ENCODE results near the gene NANOG.
"Not testable (repeated sequence)": the region's sequence is repeated elsewhere in the genome, so short reads cannot be mapped to it uniquely, and the experiment has no call there.

DNA sequence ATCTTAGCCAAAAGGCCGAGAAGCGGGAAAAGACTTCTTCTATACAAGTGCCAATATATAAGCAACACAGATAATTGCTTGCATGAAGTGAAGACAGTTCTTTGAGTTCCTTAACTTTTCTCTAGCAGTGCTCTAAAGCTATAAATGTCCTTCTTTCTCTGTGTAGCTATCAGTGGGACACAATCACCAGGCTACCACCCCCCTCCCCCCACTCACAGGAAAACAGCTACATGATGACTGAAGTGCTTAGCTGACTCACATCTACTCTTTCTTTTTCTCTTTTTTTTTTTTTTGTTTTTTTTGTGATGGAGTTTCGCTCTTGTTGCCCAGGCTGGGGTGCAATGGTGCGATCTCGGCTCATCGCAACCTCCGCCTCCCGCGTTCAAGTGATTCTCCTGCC is 53.2 kb downstream of the NANOG start:
- TF ChIP-seq, protein P1, sequence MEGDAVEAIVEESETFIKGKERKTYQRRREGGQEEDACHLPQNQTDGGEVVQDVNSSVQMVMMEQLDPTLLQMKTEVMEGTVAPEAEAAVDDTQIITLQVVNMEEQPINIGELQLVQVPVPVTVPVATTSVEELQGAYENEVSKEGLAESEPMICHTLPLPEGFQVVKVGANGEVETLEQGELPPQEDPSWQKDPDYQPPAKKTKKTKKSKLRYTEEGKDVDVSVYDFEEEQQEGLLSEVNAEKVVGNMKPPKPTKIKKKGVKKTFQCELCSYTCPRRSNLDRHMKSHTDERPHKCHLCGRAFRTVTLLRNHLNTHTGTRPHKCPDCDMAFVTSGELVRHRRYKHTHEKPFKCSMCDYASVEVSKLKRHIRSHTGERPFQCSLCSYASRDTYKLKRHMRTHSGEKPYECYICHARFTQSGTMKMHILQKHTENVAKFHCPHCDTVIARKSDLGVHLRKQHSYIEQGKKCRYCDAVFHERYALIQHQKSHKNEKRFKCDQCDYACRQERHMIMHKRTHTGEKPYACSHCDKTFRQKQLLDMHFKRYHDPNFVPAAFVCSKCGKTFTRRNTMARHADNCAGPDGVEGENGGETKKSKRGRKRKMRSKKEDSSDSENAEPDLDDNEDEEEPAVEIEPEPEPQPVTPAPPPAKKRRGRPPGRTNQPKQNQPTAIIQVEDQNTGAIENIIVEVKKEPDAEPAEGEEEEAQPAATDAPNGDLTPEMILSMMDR (conservative IDR thresholded peaks at IDR 0.05) = not testable (repeated sequence)
- not testable (repeated sequence) for TF ChIP-seq ZFX (IDR thresholded peaks at IDR 0.05)
